ENCODE measurements around the gene CERKL. TPM values are rescaled to one million over a fixed set of nuclear protein-coding genes. Genes with fewer than 3 reads are reported as not detected.

The CERKL gene
- total RNA-seq, 1 donor from 2014 or later = not detected

GRCh38 chr2:181646415-181646987 lies 10.4 kb downstream of the CERKL start:
- H3K9me3 ChIP-seq (ENCODE audit: low read depth) = no peaks in the 10 kb centered on the region
- no peak overlapping the region for H3K4me3 ChIP-seq
- H3K79me2 ChIP-seq (ENCODE audit: low read depth) = no peaks in the 10 kb centered on the region
- peaks cover 51% of the 10 kb centered on the region for H3K27me3 ChIP-seq
- no peak overlapping the region for H3K27ac ChIP-seq
- H2AFZ ChIP-seq (replicated peaks) = no peak overlapping the region
- no peak for TF ChIP-seq EZH2phosphoT487 (IDR thresholded peaks at IDR 0.05)
- TF ChIP-seq CTCF (IDR thresholded peaks at IDR 0.05) = no peak
- TF ChIP-seq EZH2 (IDR thresholded peaks at IDR 0.05) = no peak
- DNase-seq (ENCODE audit: low spot score) = no peak
- no peak overlapping the region for H3K9ac ChIP-seq
- no peaks in the 10 kb centered on the region for H3K9me3 Mint-ChIP-seq
- H3K36me3 ChIP-seq = no peaks in the 10 kb centered on the region
- no peak overlapping the region for H3K4me3 Mint-ChIP-seq
- no peak overlapping the region for H3K27ac Mint-ChIP-seq
- H3F3A ChIP-seq (ENCODE audit: low read depth) = no peaks in the 10 kb centered on the region
- peaks cover 7% of the 10 kb centered on the region for H3K4me1 ChIP-seq
- no peak overlapping the region for H3K4me2 ChIP-seq
- no peaks in the 10 kb centered on the region for H4K20me1 ChIP-seq (ENCODE audit: low read depth)
- H3K27me3 Mint-ChIP-seq (ENCODE audit: insufficient read depth, low read depth) = peaks cover 4% of the 10 kb centered on the region
- H3K4me1 Mint-ChIP-seq = no peaks in the 10 kb centered on the region
- no peaks in the 10 kb centered on the region for H3K36me3 Mint-ChIP-seq

GRCh38 chr2:181643151-181643550 lies 13.8 kb downstream of the CERKL start:
- Mint-ChIP-seq H3K27ac (no peak overlapping the region), H3K4me1 (no peaks in the 10 kb centered on the region), H3K4me3 (no peak overlapping the region), H3K27me3 (ENCODE audit: insufficient read depth, low read depth) (peaks cover 4% of the 10 kb centered on the region), H3K9me3 (no peaks in the 10 kb centered on the region), H3K36me3 (no peaks in the 10 kb centered on the region)
- Histone ChIP-seq H3K36me3 (no peaks in the 10 kb centered on the region), H3K4me1 (peaks cover 7% of the 10 kb centered on the region), H3F3A (ENCODE audit: low read depth) (no peaks in the 10 kb centered on the region), H3K79me2 (ENCODE audit: low read depth) (no peaks in the 10 kb centered on the region), H4K20me1 (ENCODE audit: low read depth) (no peaks in the 10 kb centered on the region), H2AFZ (replicated peaks) (no peak overlapping the region), H3K9ac (no peak overlapping the region), H3K4me3 (no peak overlapping the region), H3K27me3 (peaks cover 37% of the 10 kb centered on the region), H3K9me3 (ENCODE audit: low read depth) (no peaks in the 10 kb centered on the region), H3K4me2 (no peak overlapping the region), H3K27ac (no peak overlapping the region)
- TF ChIP-seq EZH2phosphoT487 (IDR thresholded peaks at IDR 0.05) (no peak), CTCF (IDR thresholded peaks at IDR 0.05) (no peak), EZH2 (IDR thresholded peaks at IDR 0.05) (no peak)
- no peak for DNase-seq (ENCODE audit: low spot score)

GRCh38 chr2:181642086-181642485 lies 14.8 kb downstream of the CERKL start:
- Mint-ChIP-seq H3K27ac (no peak overlapping the region), H3K9me3 (no peaks in the 10 kb centered on the region), H3K4me1 (no peaks in the 10 kb centered on the region), H3K27me3 (ENCODE audit: insufficient read depth, low read depth) (no peaks in the 10 kb centered on the region), H3K4me3 (no peak overlapping the region), H3K36me3 (no peaks in the 10 kb centered on the region)
- TF ChIP-seq EZH2phosphoT487 (IDR thresholded peaks at IDR 0.05) = no peak
- TF ChIP-seq EZH2 (IDR thresholded peaks at IDR 0.05) = no peak
- TF ChIP-seq CTCF (IDR thresholded peaks at IDR 0.05) = no peak
- Histone ChIP-seq H3K4me1 (peaks cover 7% of the 10 kb centered on the region), H3F3A (ENCODE audit: low read depth) (no peaks in the 10 kb centered on the region), H2AFZ (replicated peaks) (no peak overlapping the region), H3K27me3 (peaks cover 28% of the 10 kb centered on the region), H4K20me1 (ENCODE audit: low read depth) (no peaks in the 10 kb centered on the region), H3K4me2 (no peak overlapping the region), H3K4me3 (no peak overlapping the region), H3K36me3 (no peaks in the 10 kb centered on the region), H3K9me3 (ENCODE audit: low read depth) (no peaks in the 10 kb centered on the region), H3K79me2 (ENCODE audit: low read depth) (no peaks in the 10 kb centered on the region), H3K9ac (no peak overlapping the region), H3K27ac (no peak overlapping the region)
- no peak for DNase-seq (ENCODE audit: low spot score)
